Adrenal gland (tissue), 12 donors: Measurements from ENCODE around the gene CARM1. TPM values are rescaled to one million over a fixed set of nuclear protein-coding genes. Genes with fewer than 3 reads are reported as not detected.

Experiments used
- DNase-seq, 7 donors: peaks; one replicate each; pipeline ENCODE4 v3.0.0-alpha.2; 2019 to 2020
- H3K27ac ChIP-seq, 5 donors: fragments of 200-600 bp; sonication (generic) in 4 of 5; 1 replicate in 3 of 5; 2 replicates in 2 of 5; pipeline versions ENCODE4 v1.5.1 to v1.8.0; 2016 to 2020; ENCODE audit warnings: mild to moderate bottlenecking in 1 of 5
- H3K27me3 ChIP-seq: fragments of 200-600 bp; 2 replicates; pipeline ENCODE4 v1.8.0; 2021
- H3K36me3 ChIP-seq, 2 donors: fragments of 200-600 bp; replicated peaks in 1 of 2; 1 replicate in 1 of 2; 2 replicates in 1 of 2; pipeline versions ENCODE4 v1.5.1 to v1.8.0; 2018 to 2022
- H3K4me1 ChIP-seq, 2 donors: fragments of 200-600 bp; replicated peaks in 1 of 2; 1 replicate in 1 of 2; 2 replicates in 1 of 2; pipeline versions ENCODE4 v1.5.1 to v1.8.0; 2018 to 2021
- H3K4me3 ChIP-seq, 4 donors: fragments of 200-600 bp; sonication (generic) in 3 of 4; one replicate each; pipeline ENCODE4 v1.5.1; 2016 to 2018
- H3K9me3 ChIP-seq, 3 donors: fragments of 200-600 bp; sonication (generic) in 1 of 3; replicated peaks in 1 of 3; 1 replicate in 2 of 3; 2 replicates in 1 of 3; pipeline versions ENCODE4 v1.5.1 to v1.8.0; 2016 to 2021
- POLR2A ChIP-seq, 2 donors: fragments of 450-650 bp; IDR thresholded peaks; one replicate each; pipeline ENCODE4 v1.6.1; 2017; ENCODE audit warnings: antibody characterized with exemption in 2 of 2, mild to moderate bottlenecking in 2 of 2, moderate library complexity in 1 of 2
- WGBS, 4 donors: extraction: QIAGEN DNeasy Blood & Tissue Kit in 2 of 4; methylation state at CpG; one replicate each; pipeline versions ENCODE4 v1.1.5 to v1.1.7; 2013 to 2017; 5-methylcytosine and 5-hydroxymethylcytosine counted together
- intact Hi-C, 2 donors: fragments of 100-400 bp; cut with DNase I; formaldehyde crosslinking; loops; one replicate each; pipeline versions ENCODE4 v1.14.1 to v1.15.0; 2022 to 2023
- polyA plus RNA-seq, 3 donors: library from polyadenylated mRNA; stranded (reverse); fragments of 200-250 nt in 2 of 3; fragments of 350-450 nt in 1 of 3; fragmentation: Illumina TruSeq in 1 of 3; extraction: RNeasy Lipid Tissue Mini Kit (QIAGEN cat#74804) in 1 of 3; gene quantifications; one replicate each; pipeline ENCODE4 v1.2.3, GENCODE V29; 2013 to 2014
- total RNA-seq, 9 donors: library from RNA; depleted of rRNA in 4 of 9; stranded (reverse); fragments of >200 nt in 4 of 9; fragments of 120-200 nt in 1 of 9; fragmentation: NEBNext Ultra II Directional in 1 of 9; extraction: Animal tissue kit (Norgen Biotek cat#: 25700) in 1 of 9; gene quantifications; one replicate each; pipeline versions ENCODE4 v1.1.0 to v1.2.4, GENCODE V29; 2013 to 2023
- TF ChIP-seq, protein P1 (sequence below), 6 experiments: fragments of 450-650 bp in 4 of 6; fragments of 200-600 bp in 2 of 6; sonication (generic) in 1 of 6; IDR thresholded peaks; 1 replicate in 5 of 6; 2 replicates in 1 of 6; pipeline versions ENCODE4 v1.5.1 to v1.8.0; 2016 to 2021; ENCODE audit warnings: antibody characterized with exemption in 6 of 6, mild to moderate bottlenecking in 2 of 6, moderate library complexity in 1 of 6
- donor health status: healthy with polysubstance abuse.
- donor health status: Bipolar disorder and iron deficiency.
- donor health status: DM: yes; HTN: yes; CAD: no.
- donor health status: DM: no; HTN: no; CAD: no.
- donor health status: DM: no; HTN: no; CAD: no.
- donor health status: DM: yes; HTN: yes; CAD: no.

CARM1 gene
- total and polyA plus RNA-seq, 12 donors, result 8.2 to 38.1 (median 21.6) TPM

- 90 to 93% (median 91%) methylated on average over 11 of the region's 11 CpGs for WGBS, 4 donors
- TF ChIP-seq, protein P1, sequence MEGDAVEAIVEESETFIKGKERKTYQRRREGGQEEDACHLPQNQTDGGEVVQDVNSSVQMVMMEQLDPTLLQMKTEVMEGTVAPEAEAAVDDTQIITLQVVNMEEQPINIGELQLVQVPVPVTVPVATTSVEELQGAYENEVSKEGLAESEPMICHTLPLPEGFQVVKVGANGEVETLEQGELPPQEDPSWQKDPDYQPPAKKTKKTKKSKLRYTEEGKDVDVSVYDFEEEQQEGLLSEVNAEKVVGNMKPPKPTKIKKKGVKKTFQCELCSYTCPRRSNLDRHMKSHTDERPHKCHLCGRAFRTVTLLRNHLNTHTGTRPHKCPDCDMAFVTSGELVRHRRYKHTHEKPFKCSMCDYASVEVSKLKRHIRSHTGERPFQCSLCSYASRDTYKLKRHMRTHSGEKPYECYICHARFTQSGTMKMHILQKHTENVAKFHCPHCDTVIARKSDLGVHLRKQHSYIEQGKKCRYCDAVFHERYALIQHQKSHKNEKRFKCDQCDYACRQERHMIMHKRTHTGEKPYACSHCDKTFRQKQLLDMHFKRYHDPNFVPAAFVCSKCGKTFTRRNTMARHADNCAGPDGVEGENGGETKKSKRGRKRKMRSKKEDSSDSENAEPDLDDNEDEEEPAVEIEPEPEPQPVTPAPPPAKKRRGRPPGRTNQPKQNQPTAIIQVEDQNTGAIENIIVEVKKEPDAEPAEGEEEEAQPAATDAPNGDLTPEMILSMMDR (IDR thresholded peaks at IDR 0.05), result no peak
- no peak for TF ChIP-seq POLR2A (IDR thresholded peaks at IDR 0.05)
Measured at GRCh38 chr19:10918359-10918758, 47.0 kb downstream of the CARM1 start.

DNA sequence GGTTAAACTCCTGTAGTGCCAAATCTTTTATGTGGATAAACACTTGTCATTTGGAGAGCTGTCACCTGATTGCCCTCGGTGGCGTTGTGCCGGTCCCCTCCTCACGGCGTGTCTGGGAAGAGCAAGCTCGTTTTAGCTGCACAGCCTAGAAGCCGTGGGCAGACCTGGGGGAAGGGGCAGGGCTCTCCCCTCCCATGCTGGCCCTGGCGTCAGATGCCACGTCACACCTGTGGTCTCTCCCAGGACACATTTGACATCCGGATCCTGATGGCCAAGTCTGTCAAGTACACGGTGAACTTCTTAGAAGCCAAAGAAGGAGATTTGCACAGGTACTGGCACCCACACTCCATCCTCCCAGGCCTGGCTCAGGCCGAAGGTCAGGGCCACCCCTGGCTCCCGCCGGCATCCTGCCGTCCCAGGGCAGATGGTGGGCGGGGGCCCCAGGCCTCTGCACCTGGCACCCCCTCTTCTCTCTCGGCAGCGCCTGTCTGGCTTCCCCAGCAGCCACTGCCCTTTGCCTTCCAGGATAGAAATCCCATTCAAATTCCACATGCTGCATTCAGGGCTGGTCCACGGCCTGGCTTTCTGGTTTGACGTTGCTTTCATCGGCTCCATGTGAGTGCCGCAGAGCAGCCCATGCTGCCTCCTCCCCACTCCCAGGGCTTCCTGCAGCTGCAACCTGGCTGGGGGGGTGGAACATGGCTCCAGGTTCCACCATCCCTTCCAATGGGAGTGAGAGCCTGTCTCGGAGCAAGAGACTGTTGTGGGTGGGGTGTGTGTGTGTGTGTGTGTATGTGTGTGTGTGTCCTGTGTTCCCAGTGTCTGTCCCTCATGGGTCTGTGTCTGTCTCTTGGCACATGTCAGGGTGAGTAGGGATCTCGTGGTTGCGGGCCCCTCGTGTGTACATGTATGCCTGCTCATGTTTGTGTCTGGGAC is 48.3 kb downstream of the CARM1 start:
- TF ChIP-seq, protein P1 (IDR thresholded peaks at IDR 0.05), result no peak
- no peak for TF ChIP-seq POLR2A (IDR thresholded peaks at IDR 0.05)
- Histone ChIP-seq H3K9me3 (no peaks in the 10 kb centered on the region), H3K4me3 (no peak overlapping the region), H3K4me1 (peaks cover 0 to 8% of the 10 kb centered on the region in 2 donors), H3K27me3 (no peaks in the 10 kb centered on the region), H3K27ac (no peak overlapping the region), H3K36me3 (peaks cover 0 to 58% of the 10 kb centered on the region in 2 donors)
- DNase-seq, result no peak
- intact Hi-C loops, result loop anchor here in 1 of 2 donors (5.0 kb wide), 1 partner anchor 47 kb away; the partner anchor contains the start of gene CARM1
- 80 to 82% (median 80%) methylated on average over 7 to 26 of the region's 26 CpGs for WGBS, 4 donors

More at GRCh38 chr19:10918359-10918758, 47.0 kb downstream of the CARM1 start:
- Histone ChIP-seq H3K4me1 (peaks cover 0 to 8% of the 10 kb centered on the region in 2 donors), H3K27ac (no peak overlapping the region), H3K36me3 (peaks cover 0 to 60% of the 10 kb centered on the region in 2 donors), H3K27me3 (no peaks in the 10 kb centered on the region), H3K4me3 (no peak overlapping the region), H3K9me3 (no peaks in the 10 kb centered on the region)
- intact Hi-C loops, result no loop called here
- DNase-seq, result no peak

GRCh38 chr19:10920288-10920655 is 48.9 kb downstream of the CARM1 start:
- peak in 1 of 7 donors; percentile 22 for DNase-seq
- Histone ChIP-seq H3K27me3 (no peaks in the 10 kb centered on the region), H3K9me3 (no peaks in the 10 kb centered on the region), H3K27ac (no peak overlapping the region), H3K4me1 (peaks cover 0 to 9% of the 10 kb centered on the region in 2 donors), H3K36me3 (peaks cover 0 to 59% of the 10 kb centered on the region in 2 donors), H3K4me3 (no peak overlapping the region)
- TF ChIP-seq, protein P1 (IDR thresholded peaks at IDR 0.05), result no peak
- TF ChIP-seq POLR2A (IDR thresholded peaks at IDR 0.05), result no peak
- WGBS, 4 donors, result 89 to 95% (median 91%) methylated on average over 9 to 10 of the region's 10 CpGs; no CpG with 5 or more reads in 1 of the 4 donors
- intact Hi-C loops, result loop anchor here in 1 of 2 donors (5.0 kb wide), 1 partner anchor 48 kb away; the partner anchor contains the start of gene CARM1

- WGBS, 4 donors, result 75 to 89% (median 86%) methylated on average over 11 to 16 of the region's 16 CpGs
- Histone ChIP-seq H3K27ac (no peak overlapping the region), H3K27me3 (no peaks in the 10 kb centered on the region), H3K9me3 (no peaks in the 10 kb centered on the region), H3K4me3 (no peak overlapping the region), H3K36me3 (peaks cover 0 to 63% of the 10 kb centered on the region in 2 donors), H3K4me1 (peaks cover 0 to 9% of the 10 kb centered on the region in 2 donors)
- no peak for DNase-seq
- intact Hi-C loops, result loop anchor here in 1 of 2 donors (5.0 kb wide), 1 partner anchor 48 kb away; the partner anchor contains the start of gene CARM1
- TF ChIP-seq, protein P1 (IDR thresholded peaks at IDR 0.05), result no peak
- TF ChIP-seq POLR2A (IDR thresholded peaks at IDR 0.05), result no peak
Measured at GRCh38 chr19:10920781-10921180, 49.4 kb downstream of the CARM1 start.
